ENCODE results near the gene CSH1. TPM values are rescaled to one million over a fixed set of nuclear protein-coding genes. Genes with fewer than 3 reads are reported as not detected.
A peak's percentile ranks its signal among the peaks of the same experiment; 100 is the strongest.
"Not testable (repeated sequence)": the region's sequence is repeated elsewhere in the genome, so short reads cannot be mapped to it uniquely, and the experiment has no call there.

Gene CSH1
- total RNA-seq, 4 donors from 2014 or later: not detected

DNA sequence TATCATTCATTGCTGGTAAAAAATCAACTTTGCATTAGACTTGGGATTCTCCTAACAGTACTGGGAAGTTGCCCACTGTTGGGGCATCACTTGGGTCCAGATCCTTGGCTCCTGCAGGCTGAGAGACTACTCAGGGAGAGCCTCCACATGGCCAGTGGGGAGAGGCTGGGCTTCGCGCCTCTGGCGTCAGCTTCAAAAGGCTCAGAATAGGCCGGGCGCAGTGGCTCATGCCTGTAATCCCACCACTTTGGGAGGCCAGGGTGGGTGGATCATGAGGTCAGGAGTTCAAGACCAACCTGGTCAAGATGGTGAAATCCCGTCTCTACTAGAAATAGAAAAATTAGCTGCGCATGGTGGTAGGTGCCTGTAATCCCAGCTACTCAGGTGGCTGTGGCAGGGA is 18.1 kb upstream of the CSH1 start:
- Histone ChIP-seq H3K27ac (no peak overlapping the region), H3K4me1 (peaks cover 0 to 4% (median 0%) of the 10 kb centered on the region in 3 donors), H3K9me3 (no peaks in the 10 kb centered on the region), H3K4me3 (no peak overlapping the region), H3K36me3 (no peaks in the 10 kb centered on the region), H3K27me3 (peaks cover 0 to 40% (median 0%) of the 10 kb centered on the region in 4 donors)
- WGBS, 2 donors: 86 to 90% methylated on average over 2 to 6 of the region's 7 CpGs
- TF ChIP-seq CTCF (IDR thresholded peaks at IDR 0.05) (no peak), POLR2A (IDR thresholded peaks at IDR 0.05) (no peak)
- DNase-seq: no peak
- intact Hi-C loops (cut with DNase I): loop anchor here (10.0 kb wide), 1 partner anchor 220 kb away; the partner anchor contains the start of gene ERN1

DNA sequence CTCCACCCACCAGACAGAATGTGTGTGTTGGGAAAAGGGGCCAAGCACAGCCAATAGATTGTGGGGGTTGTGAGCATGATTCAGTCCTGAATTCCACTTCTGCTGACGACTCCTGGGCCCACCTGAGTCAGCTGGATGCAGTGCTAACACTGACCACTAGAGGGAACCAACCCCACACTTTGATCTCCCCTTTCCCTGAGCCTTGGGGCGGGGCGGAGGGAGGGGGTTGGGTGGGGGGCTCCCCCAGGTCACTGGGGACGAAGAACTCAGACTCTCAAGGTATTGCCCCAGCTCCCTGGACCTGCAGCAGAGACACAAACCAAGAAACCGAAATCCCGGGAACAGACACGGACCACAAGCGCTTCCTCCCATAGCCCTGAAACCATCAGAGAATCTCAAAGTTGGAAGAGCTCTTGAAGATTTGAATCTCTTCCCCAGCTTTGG is 15.3 kb upstream of the CSH1 start:
- Histone ChIP-seq H3K27me3 (peaks cover 0 to 26% (median 0%) of the 10 kb centered on the region in 4 donors), H3K36me3 (no peaks in the 10 kb centered on the region), H3K4me3 (no peak overlapping the region), H3K9me3 (no peaks in the 10 kb centered on the region), H3K4me1 (no peaks in the 10 kb centered on the region), H3K27ac (no peak overlapping the region)
- no peak for DNase-seq
- TF ChIP-seq POLR2A (IDR thresholded peaks at IDR 0.05) (no peak), CTCF (IDR thresholded peaks at IDR 0.05) (peak; percentile 49 to 91 (median 62))
- intact Hi-C loops (cut with DNase I): loop anchor here (10.0 kb wide), 1 partner anchor 223 kb away; the partner anchor contains the start of gene ERN1
- WGBS, 2 donors: 55 to 80% methylated on average over 4 to 5 of the region's 8 CpGs

GRCh38 chr17:63911041-63911635 is 14.8 kb upstream of the CSH1 start, which contains the start of gene CSHL1:
Gene CSHL1, minus strand, starts transcription at chr17:63911258. Its CDS starts 62 bp downstream, at chr17:63911196.
- H3K36me3 ChIP-seq: no peaks in the 10 kb centered on the region
- no peak within 1 kb of the TSS for H3K4me3 ChIP-seq
- no peaks in the 10 kb centered on the region for H3K9me3 ChIP-seq
- intact Hi-C loops (cut with DNase I): loop anchor here (10.0 kb wide), 1 partner anchor 224 kb away; the partner anchor contains the start of gene ERN1
- TF ChIP-seq CTCF (IDR thresholded peaks at IDR 0.05): no peak
- no peak for TF ChIP-seq POLR2A (IDR thresholded peaks at IDR 0.05)
- DNase-seq: no peak
- WGBS, 2 donors: 56 to 77% methylated on average over 14 to 15 of the region's 15 CpGs
- no peaks in the 10 kb centered on the region for H3K4me1 ChIP-seq
- no peak within 1 kb of the TSS for H3K27ac ChIP-seq
- H3K27me3 ChIP-seq: peaks cover 0 to 26% (median 0%) of the 10 kb centered on the region in 4 donors

DNA sequence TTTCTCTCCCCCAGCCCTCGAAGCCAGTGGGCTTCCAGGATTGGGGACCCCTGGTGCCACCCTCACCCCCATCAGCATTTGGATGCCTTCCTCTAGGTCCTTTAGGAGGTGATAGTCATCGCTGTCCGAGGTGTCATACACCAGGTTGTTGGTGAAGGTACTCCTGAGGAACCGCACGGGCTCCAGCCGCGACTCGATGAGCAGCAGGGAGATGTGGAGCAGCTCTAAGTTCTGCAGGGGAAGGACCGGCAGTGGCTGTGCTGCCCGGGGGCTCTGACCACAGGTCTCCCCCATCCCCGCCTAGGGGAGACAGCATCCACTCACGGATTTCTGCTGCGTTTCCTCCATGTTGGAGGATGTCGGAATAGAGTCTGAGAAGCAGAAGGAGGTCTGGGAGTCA is 13.7 kb upstream of the CSH1 start:
- DNase-seq: no peak
- Histone ChIP-seq H3K4me1 (no peaks in the 10 kb centered on the region), H3K27me3 (peaks cover 0 to 26% (median 0%) of the 10 kb centered on the region in 4 donors), H3K36me3 (no peaks in the 10 kb centered on the region), H3K9me3 (no peaks in the 10 kb centered on the region), H3K4me3 (no peak overlapping the region), H3K27ac (no peak overlapping the region)
- intact Hi-C loops (cut with DNase I): loop anchor here (10.0 kb wide), 1 partner anchor 225 kb away; the partner anchor contains the start of gene ERN1
- no peak for TF ChIP-seq CTCF (IDR thresholded peaks at IDR 0.05)
- TF ChIP-seq POLR2A (IDR thresholded peaks at IDR 0.05): no peak
- WGBS, 2 donors: 57% methylated on average over 7 of the region's 14 CpGs; no CpG with 5 or more reads in 1 of the 2 donors

- H3K9me3 ChIP-seq; H3K4me3 ChIP-seq; H3K27ac ChIP-seq; DNase-seq; H3K36me3 ChIP-seq; intact Hi-C loops (cut with DNase I); H3K4me1 ChIP-seq: not testable (repeated sequence)
- 76 to 91% methylated on average over 6 to 9 of the region's 10 CpGs for WGBS, 2 donors
- H3K27me3 ChIP-seq: peaks cover 0 to 26% (median 0%) of the 10 kb centered on the region in 4 donors
Measured at GRCh38 chr17:63909586-63909985, 13.2 kb upstream of the CSH1 start.
